Lung (tissue), 12 donors: ENCODE data around the gene XRCC4. TPM values are rescaled to one million over a fixed set of nuclear protein-coding genes. Genes with fewer than 3 reads are reported as not detected.
"Not testable (repeated sequence)": the region's sequence is repeated elsewhere in the genome, so short reads cannot be mapped to it uniquely, and the experiment has no call there.

ENCODE experiments used
- ATAC-seq: fragments of 200-7000 bp; cut with Tn5 transposase; one replicate; pipeline ENCODE4 v1.9.1; 2020; ENCODE audit warnings: moderate number of reproducible peaks; ENCODE audit not compliant: insufficient read depth, low FRiP score
- DNase-seq, 3 donors: peaks; one replicate each; pipeline ENCODE4 v3.0.0-alpha.2; 2013 to 2017
- H3K27ac ChIP-seq, 2 donors: one replicate each; pipeline ENCODE4 v1.5.1; 2013; ENCODE audit warnings: mild to moderate bottlenecking in 2 of 2, moderate library complexity in 2 of 2, control low read depth in 1 of 2, inconsistent platforms in 1 of 2, low read depth in 1 of 2, low read length in 1 of 2
- H3K27me3 ChIP-seq, 3 donors: one replicate each; pipeline ENCODE4 v1.5.1; 2013; ENCODE audit warnings: low read length in 2 of 3; ENCODE audit not compliant: control insufficient read depth in 3 of 3, insufficient read depth in 3 of 3
- H3K36me3 ChIP-seq, 4 donors: one replicate each; pipeline ENCODE4 v1.5.1; 2013; ENCODE audit warnings: low read length in 4 of 4, mild to moderate bottlenecking in 1 of 4, moderate library complexity in 1 of 4; ENCODE audit not compliant: control insufficient read depth in 4 of 4, insufficient read depth in 4 of 4
- H3K4me1 ChIP-seq, 5 donors: one replicate each; pipeline ENCODE4 v1.5.1; 2013; ENCODE audit warnings: low read length in 5 of 5, mild to moderate bottlenecking in 2 of 5, moderate library complexity in 1 of 5; ENCODE audit not compliant: control insufficient read depth in 5 of 5, insufficient read depth in 5 of 5
- H3K4me3 ChIP-seq: one replicate; pipeline ENCODE4 v1.5.1; 2013; ENCODE audit warnings: mild to moderate bottlenecking, control low read depth, moderate library complexity
- H3K9ac ChIP-seq, 2 donors: one replicate each; pipeline ENCODE4 v1.5.1; 2013; ENCODE audit warnings: low read length in 2 of 2, control low read depth in 1 of 2; ENCODE audit not compliant: insufficient read depth in 1 of 2
- H3K9me3 ChIP-seq, 4 donors: one replicate each; pipeline ENCODE4 v1.5.1; 2013; ENCODE audit warnings: low read length in 3 of 4, mild to moderate bottlenecking in 1 of 4, moderate library complexity in 1 of 4; ENCODE audit not compliant: control insufficient read depth in 4 of 4, insufficient read depth in 3 of 4
- WGBS, 2 donors: extraction: QIAGEN DNeasy Blood & Tissue Kit; methylation state at CpG; one replicate each; pipeline ENCODE4 v1.1.7; 2013; 5-methylcytosine and 5-hydroxymethylcytosine counted together
- polyA plus RNA-seq, 2 donors: library from polyadenylated mRNA; stranded (reverse); fragments of 200-250 nt; gene quantifications; one replicate each; pipeline ENCODE4 v1.2.1, GENCODE V29; 2013
- total RNA-seq, 2 donors: library from RNA; depleted of rRNA in 1 of 2; stranded (reverse); fragments of >200 nt in 1 of 2; gene quantifications; one replicate each; pipeline ENCODE4 v1.2.1, GENCODE V29; 2014 to 2021
- TF ChIP-seq, protein P1 (sequence below): IDR thresholded peaks from 2 replicates; pipeline ENCODE4 v1.5.1; 2012; ENCODE audit warnings: mild to moderate bottlenecking; ENCODE audit errors: control extremely low read depth, extremely low read depth
- donor health status: control.
- donor health status: control.
- donor health status: Bipolar disorder and iron deficiency.
- donor health status: healthy.
- donor health status: DM: yes; HTN: yes; CAD: no.

The XRCC4 gene
- total and polyA plus RNA-seq, 4 donors: 3.8 to 10.7 (median 8.4) TPM

DNA sequence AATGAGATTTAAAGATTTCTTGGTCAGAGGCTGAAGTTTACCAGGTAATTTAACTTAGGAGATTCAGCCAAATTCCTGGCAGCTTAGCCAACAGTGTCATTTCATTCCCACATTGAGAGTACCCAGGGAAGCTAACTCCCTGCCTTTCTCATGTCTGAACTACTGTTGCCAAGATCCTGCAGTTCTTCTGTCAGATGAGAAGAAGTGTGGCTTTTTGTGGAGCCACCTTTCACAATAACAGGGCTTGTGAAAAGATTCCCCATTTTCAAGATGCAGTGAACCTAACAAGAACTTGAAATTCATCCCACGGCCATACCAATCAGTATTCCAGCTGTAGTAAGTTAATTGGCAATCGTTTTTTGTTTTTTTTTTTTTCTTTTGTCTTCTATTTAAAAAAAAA lies 176.4 kb downstream of the XRCC4 start:
- H3K4me3 ChIP-seq: no peak overlapping the region
- no peaks in the 10 kb centered on the region for H3K36me3 ChIP-seq
- H3K9me3 ChIP-seq: no peaks in the 10 kb centered on the region
- no peaks in the 10 kb centered on the region for H3K27me3 ChIP-seq
- DNase-seq: no peak
- no peak overlapping the region for H3K9ac ChIP-seq
- H3K4me1 ChIP-seq: no peaks in the 10 kb centered on the region
- WGBS, 2 donors: 89 to 90% methylated on average over 2 of the region's 2 CpGs
- no peak overlapping the region for H3K27ac ChIP-seq
- TF ChIP-seq, protein P1, sequence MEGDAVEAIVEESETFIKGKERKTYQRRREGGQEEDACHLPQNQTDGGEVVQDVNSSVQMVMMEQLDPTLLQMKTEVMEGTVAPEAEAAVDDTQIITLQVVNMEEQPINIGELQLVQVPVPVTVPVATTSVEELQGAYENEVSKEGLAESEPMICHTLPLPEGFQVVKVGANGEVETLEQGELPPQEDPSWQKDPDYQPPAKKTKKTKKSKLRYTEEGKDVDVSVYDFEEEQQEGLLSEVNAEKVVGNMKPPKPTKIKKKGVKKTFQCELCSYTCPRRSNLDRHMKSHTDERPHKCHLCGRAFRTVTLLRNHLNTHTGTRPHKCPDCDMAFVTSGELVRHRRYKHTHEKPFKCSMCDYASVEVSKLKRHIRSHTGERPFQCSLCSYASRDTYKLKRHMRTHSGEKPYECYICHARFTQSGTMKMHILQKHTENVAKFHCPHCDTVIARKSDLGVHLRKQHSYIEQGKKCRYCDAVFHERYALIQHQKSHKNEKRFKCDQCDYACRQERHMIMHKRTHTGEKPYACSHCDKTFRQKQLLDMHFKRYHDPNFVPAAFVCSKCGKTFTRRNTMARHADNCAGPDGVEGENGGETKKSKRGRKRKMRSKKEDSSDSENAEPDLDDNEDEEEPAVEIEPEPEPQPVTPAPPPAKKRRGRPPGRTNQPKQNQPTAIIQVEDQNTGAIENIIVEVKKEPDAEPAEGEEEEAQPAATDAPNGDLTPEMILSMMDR: no peak
- no peak for ATAC-seq

DNA sequence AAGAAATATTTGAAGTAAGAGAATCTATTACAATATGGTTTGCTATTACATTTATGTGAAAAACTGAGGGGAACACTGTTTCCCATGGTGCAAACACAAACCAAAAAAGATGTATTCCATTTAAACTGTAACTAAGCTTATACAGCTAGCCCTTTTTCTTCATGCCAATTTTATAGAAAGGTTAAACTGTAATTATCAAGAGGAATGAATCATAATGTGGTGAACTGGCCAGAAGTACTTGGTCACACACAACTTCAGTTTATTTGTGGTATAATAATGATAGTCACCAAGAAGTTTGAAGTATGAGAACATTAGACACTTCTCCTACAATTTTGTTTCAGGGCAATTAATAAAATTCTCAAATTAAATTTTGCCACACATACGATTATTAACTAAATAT lies 177.9 kb downstream of the XRCC4 start:
- ATAC-seq (no peak), DNase-seq (no peak)
- TF ChIP-seq, protein P1: no peak
- no peaks in the 10 kb centered on the region for H3K36me3 ChIP-seq
- H3K4me1 ChIP-seq: no peaks in the 10 kb centered on the region
- no peak overlapping the region for H3K9ac ChIP-seq
- no peak overlapping the region for H3K27ac ChIP-seq
- WGBS, 2 donors: 68 to 83% methylated on average over 1 of the region's 1 CpG
- no peaks in the 10 kb centered on the region for H3K27me3 ChIP-seq
- H3K9me3 ChIP-seq: no peaks in the 10 kb centered on the region
- H3K4me3 ChIP-seq: no peak overlapping the region

DNA sequence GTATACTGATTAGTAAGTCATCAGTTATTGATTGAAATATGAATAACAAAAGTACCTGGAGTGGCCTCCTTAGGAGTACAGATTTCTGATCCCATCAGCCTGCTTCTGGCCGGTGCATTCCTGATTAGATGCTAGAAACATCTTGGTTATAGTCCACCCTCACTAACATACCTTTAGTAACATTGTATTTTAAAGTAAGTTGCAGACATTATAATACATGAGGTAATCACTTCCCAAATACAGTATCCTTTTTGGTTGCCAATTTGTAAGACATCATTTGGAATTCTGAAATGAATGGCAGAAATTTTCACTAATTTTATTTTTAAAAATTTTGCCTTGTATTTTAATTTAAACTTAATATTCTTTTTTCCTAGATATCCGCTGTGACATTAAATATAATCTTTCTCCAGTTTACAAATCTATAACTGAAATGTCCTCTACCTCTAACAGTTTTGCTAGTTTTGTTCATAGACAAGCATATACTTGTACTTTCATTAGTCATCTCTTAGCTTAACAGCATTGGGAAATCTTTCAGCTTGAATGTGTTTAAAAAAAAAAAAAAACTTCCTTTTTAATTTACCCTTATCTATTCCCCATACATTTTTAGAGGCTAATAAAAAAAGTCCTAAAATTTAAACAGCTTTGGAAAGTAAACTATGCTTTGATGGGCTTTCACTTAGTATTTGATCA lies 178.9 kb downstream of the XRCC4 start:
- whole genome bisulfite sequencing, 2 donors: 92 to 95% methylated on average over 2 of the region's 2 CpGs
- no peaks in the 10 kb centered on the region for H3K27me3 ChIP-seq
- H3K9me3 ChIP-seq: no peaks in the 10 kb centered on the region
- DNase-seq (no peak), ATAC-seq (no peak)
- H3K27ac ChIP-seq: no peak overlapping the region
- H3K9ac ChIP-seq: no peak overlapping the region
- no peaks in the 10 kb centered on the region for H3K36me3 ChIP-seq
- H3K4me1 ChIP-seq: no peaks in the 10 kb centered on the region
- TF ChIP-seq, protein P1: no peak
- no peak overlapping the region for H3K4me3 ChIP-seq

DNA sequence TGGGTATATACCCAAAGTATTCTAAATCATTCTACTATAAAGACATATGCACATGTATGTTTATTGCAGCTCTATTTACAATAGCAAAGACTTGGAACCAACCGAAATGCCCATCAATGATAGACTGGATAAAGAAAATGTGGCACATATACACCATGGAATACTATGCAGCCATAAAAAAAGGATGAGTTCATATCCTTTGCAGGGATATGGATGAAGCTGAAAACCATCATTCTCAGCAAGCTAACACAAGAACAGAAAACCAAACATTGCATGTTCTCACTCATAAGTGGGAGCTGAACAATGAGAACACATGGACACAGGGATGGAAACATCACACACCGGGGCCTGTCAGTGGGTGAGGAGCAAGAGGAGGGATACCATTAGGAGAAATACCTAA lies 180.3 kb downstream of the XRCC4 start:
- not testable (repeated sequence) for H3K9ac ChIP-seq, H3K27me3 ChIP-seq, ATAC-seq, H3K36me3 ChIP-seq, H3K4me3 ChIP-seq, H3K27ac ChIP-seq, H3K9me3 ChIP-seq, H3K4me1 ChIP-seq, DNase-seq
- 98 to 100% methylated on average over 2 of the region's 2 CpGs for WGBS, 2 donors
